LNCAP (cell line): Measurements from ENCODE around the gene MTMR2.

ENCODE experiments used
- CTCF ChIP-seq: fragments of 450-650 bp; IDR thresholded peaks from 2 replicates; pipeline ENCODE4 v1.5.1; 2017; ENCODE audit warnings: mild to moderate bottlenecking

The MTMR2 gene

GRCh38 chr11:95918056-95918455, 5.9 kb downstream of the MTMR2 start:
- no peak for TF ChIP-seq CTCF

GRCh38 chr11:95917193-95918036, 6.5 kb downstream of the MTMR2 start:
- no peak for TF ChIP-seq CTCF

GRCh38 chr11:95916049-95916448, 7.9 kb downstream of the MTMR2 start:
- TF ChIP-seq CTCF = no peak

GRCh38 chr11:95915051-95915450, 8.9 kb downstream of the MTMR2 start:
- no peak for TF ChIP-seq CTCF

GRCh38 chr11:95913830-95914615, 9.9 kb downstream of the MTMR2 start:
- no peak for TF ChIP-seq CTCF

GRCh38 chr11:95912902-95913560, 10.9 kb downstream of the MTMR2 start:
- TF ChIP-seq CTCF = no peak

GRCh38 chr11:95911369-95911759, 12.5 kb downstream of the MTMR2 start:
- TF ChIP-seq CTCF = no peak
